T-helper 17 cell (primary cell): Measurements from ENCODE around the gene SLC2A5. TPM values are rescaled to one million over a fixed set of nuclear protein-coding genes. Genes with fewer than 3 reads are reported as not detected.
"Not testable (repeated sequence)": the region's sequence is repeated elsewhere in the genome, so short reads cannot be mapped to it uniquely, and the experiment has no call there.

ENCODE experiments used
- ATAC-seq: fragments of 150-1000 bp; cut with Tn5 transposase; 2 replicates; pipeline ENCODE4 v1.10.0; 2021; ENCODE audit warnings: mild to moderate bottlenecking, moderate library complexity
- DNase-seq, 3 donors: peaks; one replicate each; pipeline versions ENCODE4 v3.0.0 to v3.0.0-alpha.2; 2020 to 2021
- H3K9me3 ChIP-seq: one replicate; pipeline ENCODE4 v1.7.0; 2013; ENCODE audit warnings: low read length, mild to moderate bottlenecking; ENCODE audit not compliant: control insufficient read depth, poor library complexity, severe bottlenecking
- H3K27ac Mint-ChIP-seq: one replicate; pipeline ENCODE4 v1.8.0; 2022; ENCODE audit warnings: mild to moderate bottlenecking, moderate library complexity, mixed read lengths
- H3K27me3 Mint-ChIP-seq: one replicate; pipeline ENCODE4 v1.8.0; 2022; ENCODE audit warnings: mixed read lengths
- H3K36me3 Mint-ChIP-seq: one replicate; pipeline ENCODE4 v1.8.0; 2022; ENCODE audit warnings: low read depth, mixed read lengths
- H3K4me1 Mint-ChIP-seq: one replicate; pipeline ENCODE4 v1.8.0; 2022; ENCODE audit warnings: mild to moderate bottlenecking, mixed read lengths
- H3K4me3 Mint-ChIP-seq: one replicate; pipeline ENCODE4 v1.8.0; 2022; ENCODE audit warnings: mild to moderate bottlenecking, moderate library complexity, mixed read lengths
- total RNA-seq, 4 donors: library from RNA in 2 of 4; stranded (reverse) in 2 of 4; gene quantifications; one replicate each; pipeline ENCODE4 v1.2.3 and lab custom pipeline; 2022 to 2026

Gene SLC2A5
- total RNA-seq, 2 donors from 2014 or later: 0.85 TPM; not detected in 1

GRCh38 chr1:9101510-9102146 is 32.2 kb upstream of the SLC2A5 start:
- ATAC-seq: no peak
- Mint-ChIP-seq H3K4me1 (peaks cover 7% of the 10 kb centered on the region), H3K27ac (no peak overlapping the region), H3K4me3 (no peak overlapping the region), H3K36me3 (peaks cover 2% of the 10 kb centered on the region), H3K27me3 (no peaks in the 10 kb centered on the region)
- no peak for DNase-seq
- no peaks in the 10 kb centered on the region for H3K9me3 ChIP-seq

- Mint-ChIP-seq H3K4me1 (peaks cover 7% of the 10 kb centered on the region), H3K27me3 (no peaks in the 10 kb centered on the region), H3K4me3 (no peak overlapping the region), H3K27ac (no peak overlapping the region), H3K36me3 (peaks cover 2% of the 10 kb centered on the region)
- ATAC-seq (no peak), DNase-seq (no peak)
- no peaks in the 10 kb centered on the region for H3K9me3 ChIP-seq
These were observed 31.1 kb upstream of the SLC2A5 start for GRCh38 chr1:9100471-9101043.

GRCh38 chr1:9099555-9099954 is 30.1 kb upstream of the SLC2A5 start:
- no peaks in the 10 kb centered on the region for H3K27me3 Mint-ChIP-seq
- ATAC-seq: no peak
- H3K4me3 Mint-ChIP-seq: no peak overlapping the region
- no peak overlapping the region for H3K27ac Mint-ChIP-seq
- H3K36me3 Mint-ChIP-seq: peaks cover 4% of the 10 kb centered on the region
- no peak for DNase-seq
- H3K9me3 ChIP-seq: no peaks in the 10 kb centered on the region
- peaks cover 7% of the 10 kb centered on the region for H3K4me1 Mint-ChIP-seq

- Mint-ChIP-seq H3K27me3 (no peaks in the 10 kb centered on the region), H3K27ac (peak overlapping the region; percentile 72), H3K36me3 (peaks cover 4% of the 10 kb centered on the region), H3K4me1 (peaks cover 7% of the 10 kb centered on the region), H3K4me3 (no peak overlapping the region)
- ATAC-seq: no peak
- no peaks in the 10 kb centered on the region for H3K9me3 ChIP-seq
- DNase-seq: no peak
These were observed 28.7 kb upstream of the SLC2A5 start for GRCh38 chr1:9097947-9098705.

GRCh38 chr1:9095818-9096217 is 26.4 kb upstream of the SLC2A5 start:
- no peak for ATAC-seq

GRCh38 chr1:9093996-9094595 is 24.7 kb upstream of the SLC2A5 start:
- ATAC-seq, H3K4me3 Mint-ChIP-seq, H3K9me3 ChIP-seq, DNase-seq, H3K27ac Mint-ChIP-seq, H3K4me1 Mint-ChIP-seq, H3K36me3 Mint-ChIP-seq, H3K27me3 Mint-ChIP-seq: not testable (repeated sequence)

More at GRCh38 chr1:9095818-9096217, 26.4 kb upstream of the SLC2A5 start:
- H3K9me3 ChIP-seq: no peaks in the 10 kb centered on the region
- peaks cover 7% of the 10 kb centered on the region for H3K4me1 Mint-ChIP-seq
- peaks cover 2% of the 10 kb centered on the region for H3K36me3 Mint-ChIP-seq
- H3K4me3 Mint-ChIP-seq: no peak overlapping the region
- no peaks in the 10 kb centered on the region for H3K27me3 Mint-ChIP-seq
- no peak for DNase-seq
- H3K27ac Mint-ChIP-seq: no peak overlapping the region

- DNase-seq (no peak), ATAC-seq (no peak)
- H3K27me3 Mint-ChIP-seq: no peaks in the 10 kb centered on the region
- no peak overlapping the region for H3K27ac Mint-ChIP-seq
- no peak overlapping the region for H3K4me3 Mint-ChIP-seq
- no peaks in the 10 kb centered on the region for H3K9me3 ChIP-seq
- peaks cover 2% of the 10 kb centered on the region for H3K36me3 Mint-ChIP-seq
- H3K4me1 Mint-ChIP-seq: peaks cover 3% of the 10 kb centered on the region
These were observed 24.1 kb upstream of the SLC2A5 start for GRCh38 chr1:9093581-9093980.

GRCh38 chr1:9093091-9093490 is 23.7 kb upstream of the SLC2A5 start:
- DNase-seq: no peak
- Mint-ChIP-seq H3K36me3 (peaks cover 3% of the 10 kb centered on the region), H3K4me3 (no peak overlapping the region), H3K4me1 (peaks cover under 1% of the 10 kb centered on the region), H3K27ac (no peak overlapping the region), H3K27me3 (no peaks in the 10 kb centered on the region)
- H3K9me3 ChIP-seq: no peaks in the 10 kb centered on the region
- no peak for ATAC-seq

GRCh38 chr1:9088807-9089206 is 19.4 kb upstream of the SLC2A5 start:
- H3K4me1 Mint-ChIP-seq: no peaks in the 10 kb centered on the region
- H3K27me3 Mint-ChIP-seq: peaks cover 7% of the 10 kb centered on the region
- peaks cover 3% of the 10 kb centered on the region for H3K36me3 Mint-ChIP-seq
- H3K9me3 ChIP-seq: no peaks in the 10 kb centered on the region
- no peak for ATAC-seq
- H3K4me3 Mint-ChIP-seq: no peak overlapping the region
- no peak overlapping the region for H3K27ac Mint-ChIP-seq
- no peak for DNase-seq

- Mint-ChIP-seq H3K27ac (no peak overlapping the region), H3K4me3 (no peak overlapping the region), H3K36me3 (peaks cover 3% of the 10 kb centered on the region), H3K27me3 (peaks cover 11% of the 10 kb centered on the region), H3K4me1 (peaks cover 2% of the 10 kb centered on the region)
- ATAC-seq (no peak), DNase-seq (no peak)
- no peaks in the 10 kb centered on the region for H3K9me3 ChIP-seq
These were observed 18.1 kb upstream of the SLC2A5 start for GRCh38 chr1:9087411-9088125.

- no peak for DNase-seq
- H3K27me3 Mint-ChIP-seq: peaks cover 19% of the 10 kb centered on the region
- no peak overlapping the region for H3K4me3 Mint-ChIP-seq
- H3K36me3 Mint-ChIP-seq: peaks cover 3% of the 10 kb centered on the region
- no peak overlapping the region for H3K27ac Mint-ChIP-seq
- H3K9me3 ChIP-seq: no peaks in the 10 kb centered on the region
- peaks cover 2% of the 10 kb centered on the region for H3K4me1 Mint-ChIP-seq
- no peak for ATAC-seq
These were observed 17.4 kb upstream of the SLC2A5 start for GRCh38 chr1:9086796-9087195.

- Mint-ChIP-seq H3K36me3 (peaks cover 3% of the 10 kb centered on the region), H3K4me1 (peaks cover 2% of the 10 kb centered on the region), H3K4me3 (no peak overlapping the region), H3K27ac (no peak overlapping the region), H3K27me3 (peaks cover 21% of the 10 kb centered on the region)
- no peak for DNase-seq
- no peaks in the 10 kb centered on the region for H3K9me3 ChIP-seq
- ATAC-seq: no peak
These were observed 16.6 kb upstream of the SLC2A5 start for GRCh38 chr1:9086045-9086444.
